Neural progenitor cell (in vitro differentiated cells): ENCODE results near the gene PLCG2.

ENCODE experiments used
- EZH2 ChIP-seq: fragments of 200-600 bp; sonication (generic); IDR thresholded peaks from 2 replicates; pipeline ENCODE4 v1.6.1; 2017; ENCODE audit warnings: antibody characterized with exemption, mild to moderate bottlenecking, moderate library complexity
- EZH2phosphoT487 ChIP-seq: fragments of 200-600 bp; sonication (generic); IDR thresholded peaks from 2 replicates; pipeline ENCODE4 v1.6.1; 2017; ENCODE audit warnings: antibody characterized with exemption
- TF ChIP-seq, protein P1 (sequence below): fragments of 200-600 bp; sonication (generic); IDR thresholded peaks from 2 replicates; pipeline ENCODE4 v1.5.1; 2017; ENCODE audit warnings: antibody characterized with exemption, mild to moderate bottlenecking

DNA sequence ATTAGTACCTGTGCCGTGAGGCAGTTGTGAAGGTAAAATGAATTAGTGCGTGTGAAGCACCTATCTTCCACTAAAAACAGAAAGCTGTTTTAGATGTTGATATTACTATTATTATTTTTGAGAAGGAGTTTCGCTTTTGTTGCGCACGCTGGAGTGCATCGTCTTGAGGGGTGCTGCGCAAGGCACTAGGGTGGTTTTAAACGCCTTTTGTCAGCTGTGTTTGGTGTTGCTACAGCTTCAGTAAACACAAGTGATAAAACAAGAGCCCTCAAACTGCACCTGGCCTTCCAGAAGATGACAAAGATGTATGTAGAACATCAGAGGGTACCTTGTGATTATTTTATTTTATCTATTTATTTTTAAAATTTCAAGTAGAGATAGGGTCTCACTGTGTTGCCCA is 38.2 kb downstream of the PLCG2 start:
- TF ChIP-seq, protein P1, sequence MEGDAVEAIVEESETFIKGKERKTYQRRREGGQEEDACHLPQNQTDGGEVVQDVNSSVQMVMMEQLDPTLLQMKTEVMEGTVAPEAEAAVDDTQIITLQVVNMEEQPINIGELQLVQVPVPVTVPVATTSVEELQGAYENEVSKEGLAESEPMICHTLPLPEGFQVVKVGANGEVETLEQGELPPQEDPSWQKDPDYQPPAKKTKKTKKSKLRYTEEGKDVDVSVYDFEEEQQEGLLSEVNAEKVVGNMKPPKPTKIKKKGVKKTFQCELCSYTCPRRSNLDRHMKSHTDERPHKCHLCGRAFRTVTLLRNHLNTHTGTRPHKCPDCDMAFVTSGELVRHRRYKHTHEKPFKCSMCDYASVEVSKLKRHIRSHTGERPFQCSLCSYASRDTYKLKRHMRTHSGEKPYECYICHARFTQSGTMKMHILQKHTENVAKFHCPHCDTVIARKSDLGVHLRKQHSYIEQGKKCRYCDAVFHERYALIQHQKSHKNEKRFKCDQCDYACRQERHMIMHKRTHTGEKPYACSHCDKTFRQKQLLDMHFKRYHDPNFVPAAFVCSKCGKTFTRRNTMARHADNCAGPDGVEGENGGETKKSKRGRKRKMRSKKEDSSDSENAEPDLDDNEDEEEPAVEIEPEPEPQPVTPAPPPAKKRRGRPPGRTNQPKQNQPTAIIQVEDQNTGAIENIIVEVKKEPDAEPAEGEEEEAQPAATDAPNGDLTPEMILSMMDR, result no peak
- TF ChIP-seq EZH2 (no peak), EZH2phosphoT487 (no peak)
